Esophagus muscularis mucosa (tissue), 3 donors: Measurements from ENCODE around the gene ENOX1.

Source experiments
- POLR2A ChIP-seq: fragments of 450-650 bp; IDR thresholded peaks from one replicate; pipeline ENCODE4 v1.6.1; 2017; ENCODE audit warnings: antibody characterized with exemption, moderate library complexity, mild to moderate bottlenecking, low read depth
- TF ChIP-seq, protein P1 (sequence below), 3 experiments: fragments of 200-600 bp in 2 of 3; fragments of 450-650 bp in 1 of 3; sonication (generic) in 2 of 3; IDR thresholded peaks; one replicate each; pipeline ENCODE4 v1.5.1; 2017 to 2019; ENCODE audit warnings: antibody characterized with exemption in 3 of 3, mild to moderate bottlenecking in 2 of 3, moderate library complexity in 1 of 3

DNA sequence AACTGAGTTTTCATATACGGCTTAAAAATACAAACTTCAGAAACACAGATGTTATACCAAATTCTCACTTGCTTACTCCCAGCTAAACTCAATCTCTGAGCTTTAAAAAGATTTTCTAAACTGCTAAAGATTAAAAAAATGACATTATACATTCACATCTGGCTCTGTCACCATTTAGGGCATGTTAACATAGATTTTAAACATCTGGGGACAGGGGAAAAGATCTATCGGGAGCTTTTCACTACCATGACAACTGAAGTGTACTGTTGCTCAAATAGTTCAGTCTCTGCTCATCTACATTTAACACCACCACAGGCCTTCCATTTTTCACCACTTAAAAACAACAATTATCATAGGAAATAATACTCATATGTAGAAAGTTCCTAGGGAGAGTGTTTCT lies 190.8 kb downstream of the ENOX1 start:
- TF ChIP-seq, protein P1, sequence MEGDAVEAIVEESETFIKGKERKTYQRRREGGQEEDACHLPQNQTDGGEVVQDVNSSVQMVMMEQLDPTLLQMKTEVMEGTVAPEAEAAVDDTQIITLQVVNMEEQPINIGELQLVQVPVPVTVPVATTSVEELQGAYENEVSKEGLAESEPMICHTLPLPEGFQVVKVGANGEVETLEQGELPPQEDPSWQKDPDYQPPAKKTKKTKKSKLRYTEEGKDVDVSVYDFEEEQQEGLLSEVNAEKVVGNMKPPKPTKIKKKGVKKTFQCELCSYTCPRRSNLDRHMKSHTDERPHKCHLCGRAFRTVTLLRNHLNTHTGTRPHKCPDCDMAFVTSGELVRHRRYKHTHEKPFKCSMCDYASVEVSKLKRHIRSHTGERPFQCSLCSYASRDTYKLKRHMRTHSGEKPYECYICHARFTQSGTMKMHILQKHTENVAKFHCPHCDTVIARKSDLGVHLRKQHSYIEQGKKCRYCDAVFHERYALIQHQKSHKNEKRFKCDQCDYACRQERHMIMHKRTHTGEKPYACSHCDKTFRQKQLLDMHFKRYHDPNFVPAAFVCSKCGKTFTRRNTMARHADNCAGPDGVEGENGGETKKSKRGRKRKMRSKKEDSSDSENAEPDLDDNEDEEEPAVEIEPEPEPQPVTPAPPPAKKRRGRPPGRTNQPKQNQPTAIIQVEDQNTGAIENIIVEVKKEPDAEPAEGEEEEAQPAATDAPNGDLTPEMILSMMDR (IDR thresholded peaks at IDR 0.05): no peak
- no peak for TF ChIP-seq POLR2A
